H1 (cell line): Measurements from ENCODE around the gene MGMT. TPM values are rescaled to one million over a fixed set of nuclear protein-coding genes. Genes with fewer than 3 reads are reported as not detected.

Source experiments
- ATF3 ChIP-seq: IDR thresholded peaks from 2 replicates; pipeline ENCODE4 v1.6.1; 2011; ENCODE audit warnings: low read depth, mild to moderate bottlenecking, low read length; ENCODE audit not compliant: insufficient read depth
- CBX8 ChIP-seq: fragments of 300-800, 300-1000 bp; sonication (generic); IDR thresholded peaks from 2 replicates; pipeline ENCODE4 v1.7.1; 2016; ENCODE audit warnings: low read depth, low read length, borderline replicate concordance
- CHD7 ChIP-seq: fragments of 300-600 bp; sonication (generic); IDR thresholded peaks from 2 replicates; pipeline ENCODE4 v1.7.1; 2012; ENCODE audit warnings: low read length, moderate library complexity, mild to moderate bottlenecking, inconsistent platforms; ENCODE audit not compliant: insufficient replicate concordance
- CTCF ChIP-seq, 3 experiments: IDR thresholded peaks; 1 replicate in 2 of 3; 2 replicates in 1 of 3; pipeline versions ENCODE4 v1.5.1 to v1.6.1; 2011; ENCODE audit warnings: low read length in 3 of 3, mild to moderate bottlenecking in 3 of 3, inconsistent platforms in 2 of 3, low read depth in 1 of 3, moderate library complexity in 1 of 3; ENCODE audit not compliant: insufficient read depth in 1 of 3; ENCODE audit errors: control extremely low read depth in 1 of 3
- E2F6 ChIP-seq: IDR thresholded peaks from 2 replicates; pipeline ENCODE4 v1.6.1; 2012; ENCODE audit warnings: inconsistent platforms
- MAFK ChIP-seq: IDR thresholded peaks from 2 replicates; pipeline ENCODE4 v1.6.1; 2012; ENCODE audit warnings: low read depth, mild to moderate bottlenecking, improper control_type of control experiment, low read length
- polyA plus RNA-seq, 7 experiments: library from polyadenylated mRNA; depleted of rRNA in 3 of 7; stranded (reverse) in 5 of 7; unstranded in 2 of 7; fragments of >200 nt in 5 of 7; fragments of 200-250 nt in 2 of 7; gene quantifications; 1 replicate in 5 of 7; 2 replicates in 1 of 7; 4 replicates in 1 of 7; pipeline versions ENCODE4 v1.2.1 to v1.2.3, GENCODE V29; 2011 to 2013; ENCODE audit warnings: missing spikeins in 2 of 7, mixed read lengths in 2 of 7
- total RNA-seq: library from RNA; stranded (reverse); fragmentation: NEBNext Ultra II Directional; extraction: Animal tissue kit (Norgen Biotek cat#: 25700); gene quantifications from 2 replicates; pipeline ENCODE4 v1.2.1, GENCODE V29; 2021

MGMT gene
- total and polyA plus RNA-seq, 2 of the 8 experiments (the other 6 are each of a cell fraction or from before 2014, with no cell fraction given) = 9.9 to 10.7 TPM

GRCh38 chr10:129617768-129618167 lies 150.7 kb downstream of the MGMT start (continued):
- TF ChIP-seq CHD7 = no peak
- TF ChIP-seq CTCF (IDR thresholded peaks at IDR 0.05; ENCODE audit: control extremely low read depth in 1 of 3, insufficient read depth in 1 of 3, low read depth in 1 of 3, low read length in 3 of 3) = no peak
- no peak for TF ChIP-seq MAFK
- no peak for TF ChIP-seq E2F6
- TF ChIP-seq CBX8 = no peak
- TF ChIP-seq ATF3 = no peak
- TF ChIP-seq, all 59 proteins: peak for 0
